RWPE2 (cell line): Measurements from ENCODE around the gene CHIC1.
"Not testable (repeated sequence)": the region's sequence is repeated elsewhere in the genome, so short reads cannot be mapped to it uniquely, and the experiment has no call there.

ENCODE experiments used
- ATAC-seq: fragments of 200-7000 bp; cut with Tn5 transposase; 3 replicates; pipeline ENCODE4 v1.9.1; 2021; ENCODE audit warnings: low read depth
- DNase-seq: peaks from one replicate; pipeline ENCODE4 v3.0.0-alpha.2; 2020; ENCODE audit warnings: low spot score
- H3K27ac ChIP-seq: fragments of 450-650 bp; 2 replicates; pipeline ENCODE4 v1.5.1; 2017; ENCODE audit warnings: mild to moderate bottlenecking; ENCODE audit not compliant: poor library complexity, severe bottlenecking
- H3K27me3 ChIP-seq: fragments of 250-450 bp; sonication (Bioruptor Pico); 2 replicates; pipeline ENCODE4 v1.5.1; 2021; ENCODE audit warnings: mild to moderate bottlenecking, moderate library complexity; ENCODE audit not compliant: insufficient read depth, poor library complexity, severe bottlenecking
- H3K36me3 ChIP-seq: fragments of 250-450 bp; sonication (Bioruptor Pico); 2 replicates; pipeline ENCODE4 v1.5.1; 2020; ENCODE audit warnings: low read depth, mild to moderate bottlenecking, moderate library complexity
- H3K4me1 ChIP-seq: fragments of 250-450 bp; sonication (Bioruptor Pico); 2 replicates; pipeline ENCODE4 v1.5.1; 2021; ENCODE audit warnings: mild to moderate bottlenecking, moderate library complexity; ENCODE audit not compliant: insufficient read depth, poor library complexity, severe bottlenecking
- H3K4me3 ChIP-seq: fragments of 250-450 bp; sonication (Bioruptor Pico); 2 replicates; pipeline ENCODE4 v1.5.1; 2021; ENCODE audit warnings: mild to moderate bottlenecking, moderate library complexity; ENCODE audit not compliant: severe bottlenecking
- H3K9me3 ChIP-seq: fragments of 250-450 bp; sonication (Bioruptor Pico); 2 replicates; pipeline ENCODE4 v1.5.1; 2021; ENCODE audit warnings: mild to moderate bottlenecking, moderate library complexity; ENCODE audit not compliant: severe bottlenecking
- CTCF ChIP-seq: fragments of 450-650 bp; IDR thresholded peaks from one replicate; pipeline ENCODE4 v1.5.1; 2017; ENCODE audit warnings: mild to moderate bottlenecking, moderate library complexity; ENCODE audit not compliant: poor library complexity, severe bottlenecking

The CHIC1 gene

DNA sequence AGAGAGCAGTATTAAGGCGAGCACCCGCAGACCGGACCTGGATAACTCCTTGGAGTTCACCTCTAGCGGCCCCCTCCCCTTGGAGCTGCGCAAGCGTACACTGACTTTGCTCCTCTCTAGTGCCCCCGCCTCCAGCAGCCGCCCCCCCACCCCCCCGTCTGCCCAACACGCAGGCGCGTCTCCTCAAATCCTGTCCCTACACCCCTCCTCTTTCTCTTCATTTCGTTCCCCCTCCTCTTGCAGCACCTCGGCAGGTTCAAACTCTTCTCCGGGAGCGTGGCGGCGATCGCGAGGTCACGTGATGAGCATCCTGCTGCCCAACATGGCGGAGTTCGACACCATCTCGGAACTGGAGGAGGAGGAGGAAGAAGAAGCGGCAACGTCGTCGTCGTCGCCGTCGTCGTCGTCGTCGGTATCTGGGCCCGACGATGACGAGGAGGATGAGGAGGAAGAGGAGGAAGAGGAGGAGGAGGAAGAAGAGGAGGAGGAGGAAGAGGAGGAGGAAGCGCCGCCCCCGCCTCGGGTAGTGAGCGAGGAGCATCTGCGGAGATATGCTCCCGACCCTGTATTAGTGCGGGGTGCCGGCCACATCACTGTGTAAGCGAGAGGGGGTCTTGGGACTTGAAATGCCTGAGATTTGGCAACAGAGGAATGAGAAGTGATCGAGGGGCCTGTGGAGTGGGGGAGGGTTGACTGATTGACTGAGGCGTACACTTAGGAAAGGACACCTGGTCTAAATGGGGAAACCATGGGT, at the start of gene CHIC1:
Gene CHIC1 (plus strand): TSS at position 214 of the 754 bp plus-strand sequence. CDS start 88 bp downstream, at position 302.
- Histone ChIP-seq H3K27ac (peak within 1 kb of the TSS; percentile 57), H3K36me3 (no peaks in the 10 kb centered on the region)
- peak; percentile 60 for DNase-seq

DNA sequence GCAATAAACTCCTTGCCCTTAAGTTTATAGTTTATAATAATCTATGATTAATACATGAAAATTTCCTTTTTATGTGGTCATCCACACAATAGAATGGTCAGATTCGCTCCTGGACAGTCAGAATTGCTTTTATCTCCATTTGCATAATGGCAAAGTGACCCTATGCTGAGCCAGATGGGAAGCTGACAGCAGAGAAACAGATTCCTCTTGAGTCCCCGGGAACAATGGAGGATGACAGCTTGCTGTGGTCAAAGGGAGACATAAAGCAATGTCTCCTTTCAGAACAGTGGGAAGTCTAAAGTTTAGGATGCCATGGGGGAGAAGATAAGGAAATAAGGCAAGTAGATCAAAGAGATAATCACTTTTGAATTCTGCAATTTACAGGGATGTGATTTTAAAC, 40.2 kb upstream of the CHIC1 start:
- H3K4me3 ChIP-seq, H3K27ac ChIP-seq, H3K4me1 ChIP-seq, H3K36me3 ChIP-seq, ATAC-seq, H3K27me3 ChIP-seq, DNase-seq, H3K9me3 ChIP-seq: not testable (repeated sequence)

More for the DNA sequence above, at the start of gene CHIC1:
- H3K4me3 ChIP-seq = peak within 1 kb of the TSS; percentile 52
- no peaks in the 10 kb centered on the region for H3K9me3 ChIP-seq
- no peaks in the 10 kb centered on the region for H3K27me3 ChIP-seq
- TF ChIP-seq CTCF = no peak
- H3K4me1 ChIP-seq = peaks cover 5% of the 10 kb centered on the region
- peak; percentile 86 for ATAC-seq

DNA sequence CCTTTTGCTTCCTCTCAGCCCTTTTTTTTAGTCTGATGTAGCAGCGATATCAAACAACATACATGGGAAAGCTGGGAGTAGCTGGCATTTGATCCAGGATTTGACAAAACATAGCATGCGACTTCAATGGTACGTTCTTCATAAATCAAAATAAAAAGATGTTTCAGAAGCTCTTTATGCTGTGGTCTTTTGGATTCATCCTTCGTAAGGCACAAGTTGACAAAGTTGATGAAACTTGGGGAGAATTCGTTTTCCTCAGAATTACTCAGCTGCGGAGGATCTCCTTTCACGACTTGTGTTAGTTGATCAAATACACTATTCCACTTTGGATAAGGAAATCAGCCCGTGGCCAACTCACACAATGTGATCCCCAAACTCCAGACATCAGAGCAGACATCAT, 38.1 kb upstream of the CHIC1 start:
- no peaks in the 10 kb centered on the region for H3K9me3 ChIP-seq
- no peak overlapping the region for H3K27ac ChIP-seq
- ATAC-seq (no peak), DNase-seq (no peak)
- TF ChIP-seq CTCF = no peak
- H3K4me3 ChIP-seq = no peak overlapping the region
- H3K27me3 ChIP-seq = no peaks in the 10 kb centered on the region
- no peaks in the 10 kb centered on the region for H3K4me1 ChIP-seq
- no peaks in the 10 kb centered on the region for H3K36me3 ChIP-seq

- H3K27ac ChIP-seq = no peak overlapping the region
- no peak for ATAC-seq
- H3K9me3 ChIP-seq = no peaks in the 10 kb centered on the region
- no peak overlapping the region for H3K4me3 ChIP-seq
- no peaks in the 10 kb centered on the region for H3K4me1 ChIP-seq
- no peaks in the 10 kb centered on the region for H3K27me3 ChIP-seq
- TF ChIP-seq CTCF = no peak
- no peak for DNase-seq
- H3K36me3 ChIP-seq = no peaks in the 10 kb centered on the region
These were observed 36.9 kb upstream of the CHIC1 start for GRCh38 chrX:73525928-73526690.

- not testable (repeated sequence) for ATAC-seq, H3K4me1 ChIP-seq, H3K27me3 ChIP-seq, DNase-seq, H3K9me3 ChIP-seq, H3K4me3 ChIP-seq, H3K27ac ChIP-seq, H3K36me3 ChIP-seq
These were observed 31.3 kb upstream of the CHIC1 start for GRCh38 chrX:73531655-73532054.

GRCh38 chrX:73556159-73556558, 6.8 kb upstream of the CHIC1 start:
- ATAC-seq (no peak), DNase-seq (no peak)
- Histone ChIP-seq H3K9me3 (no peaks in the 10 kb centered on the region), H3K4me3 (no peak overlapping the region), H3K27me3 (no peaks in the 10 kb centered on the region), H3K4me1 (no peaks in the 10 kb centered on the region), H3K27ac (no peak overlapping the region), H3K36me3 (no peaks in the 10 kb centered on the region)
- TF ChIP-seq CTCF = no peak
